IMR-90 (cell line): ENCODE measurements around the gene TPPP3. TPM values are rescaled to one million over a fixed set of nuclear protein-coding genes. Genes with fewer than 3 reads are reported as not detected.
A peak's percentile ranks its signal among the peaks of the same experiment; 100 is the strongest.

Experiments
- ATAC-seq: fragments of 200-7000 bp; cut with Tn5 transposase; 2 replicates; pipeline ENCODE4 v1.9.1; 2020; ENCODE audit warnings: low read depth, mild to moderate bottlenecking, moderate library complexity
- BruUV-seq: library from RNA; stranded (reverse); fragments of 400-500 nt; replicated peaks from 2 replicates; lab custom pipeline; 2021; lab: Mats Ljungman, UMichigan
- CTCF ChIA-PET: fragments of 300-600 bp; formaldehyde crosslinking; extraction: SDS; loops from one replicate; lab custom pipeline; 2021; ENCODE audit warnings: antibody characterized with exemption; lab: Yijun Ruan, JAX
- POLR2A ChIA-PET: fragments of 300-600 bp; sonication (Branson Sonifier 250); formaldehyde crosslinking; loops from one replicate; lab custom pipeline; 2022; ENCODE audit warnings: antibody characterized with exemption; ENCODE audit not compliant: unreplicated experiment; lab: Charles Lee
- DNase-seq: peaks from one replicate; pipeline ENCODE4 v3.0.0; 2013
- H2AFZ ChIP-seq: replicated peaks from 2 replicates; pipeline ENCODE3; 2013; ENCODE audit warnings: low read length, mild to moderate bottlenecking; ENCODE audit not compliant: poor library complexity
- H2AK5ac ChIP-seq: 2 replicates; pipeline ENCODE4 v1.6.1; 2013; ENCODE audit warnings: low read depth, low read length, inconsistent platforms
- H2AK9ac ChIP-seq: replicated peaks from 2 replicates; pipeline ENCODE3; 2013; ENCODE audit warnings: mild to moderate bottlenecking, low read depth, low read length, moderate library complexity; ENCODE audit not compliant: poor library complexity
- H2BK120ac ChIP-seq: 2 replicates; pipeline ENCODE4 v1.6.1; 2013; ENCODE audit warnings: low read depth, low read length, inconsistent platforms
- H2BK15ac ChIP-seq: 3 replicates; pipeline ENCODE4 v1.6.1; 2013; ENCODE audit warnings: low read depth, low read length, inconsistent platforms
- H2BK20ac ChIP-seq: 2 replicates; pipeline ENCODE4 v1.6.1; 2013; ENCODE audit warnings: low read depth, mild to moderate bottlenecking, inconsistent platforms, low read length, moderate library complexity
- H2BK5ac ChIP-seq: 2 replicates; pipeline ENCODE4 v1.6.1; 2013; ENCODE audit warnings: mild to moderate bottlenecking, low read depth, low read length, inconsistent platforms; ENCODE audit not compliant: poor library complexity, severe bottlenecking
- H3K14ac ChIP-seq: replicated peaks from 2 replicates; pipeline ENCODE4 v1.6.1; 2013; ENCODE audit warnings: low read depth, low read length, inconsistent platforms
- H3K18ac ChIP-seq: 2 replicates; pipeline ENCODE4 v1.6.1; 2013; ENCODE audit warnings: low read depth, low read length, control low read depth
- H3K23ac ChIP-seq: 2 replicates; pipeline ENCODE4 v1.6.1; 2013; ENCODE audit warnings: low read depth, low read length, inconsistent platforms
- H3K27ac ChIP-seq: 2 replicates; pipeline ENCODE4 v1.5.1; 2013; ENCODE audit warnings: mild to moderate bottlenecking, control low read depth, low read length; ENCODE audit not compliant: insufficient read depth
- H3K27me3 ChIP-seq: 2 replicates; pipeline ENCODE4 v1.6.1; 2013; ENCODE audit warnings: low read length; ENCODE audit not compliant: control insufficient read depth, insufficient read depth
- H3K36me3 ChIP-seq: 2 replicates; pipeline ENCODE4 v1.6.1; 2013; ENCODE audit warnings: low read length, mixed read lengths; ENCODE audit not compliant: control insufficient read depth, insufficient read depth
- H3K4ac ChIP-seq: 2 replicates; pipeline ENCODE4 v1.6.1; 2013; ENCODE audit warnings: low read depth, low read length, inconsistent platforms
- H3K4me1 ChIP-seq: 2 replicates; pipeline ENCODE4 v1.6.1; 2013; ENCODE audit warnings: low read length, mixed read lengths; ENCODE audit not compliant: control insufficient read depth, insufficient read depth
- H3K4me2 ChIP-seq: 2 replicates; pipeline ENCODE4 v1.6.1; 2013; ENCODE audit warnings: low read depth, mild to moderate bottlenecking, control low read depth, low read length, moderate library complexity
- H3K4me3 ChIP-seq: 2 replicates; pipeline ENCODE4 v1.5.1; 2013; ENCODE audit warnings: low read depth, mild to moderate bottlenecking, control low read depth, low read length, moderate library complexity; ENCODE audit not compliant: insufficient read depth
- H3K56ac ChIP-seq: 2 replicates; pipeline ENCODE4 v1.6.1; 2013; ENCODE audit warnings: low read length, inconsistent platforms; ENCODE audit not compliant: insufficient read depth; ENCODE audit errors: extremely low read depth
- H3K79me1 ChIP-seq, 2 experiments: 2 replicates each; pipeline ENCODE4 v1.6.1; 2013; ENCODE audit warnings: low read length in 2 of 2, inconsistent platforms in 1 of 2, low read depth in 1 of 2
- H3K9ac ChIP-seq: 2 replicates; pipeline ENCODE4 v1.6.1; 2013; ENCODE audit warnings: low read depth, low read length, control low read depth
- H3K9me1 ChIP-seq: 2 replicates; pipeline ENCODE4 v1.6.1; 2013; ENCODE audit warnings: low read length, inconsistent platforms; ENCODE audit not compliant: insufficient read depth
- H3K9me3 ChIP-seq: 2 replicates; pipeline ENCODE4 v1.6.1; 2013; ENCODE audit warnings: low read length; ENCODE audit not compliant: control insufficient read depth, insufficient read depth
- H4K20me1 ChIP-seq: 2 replicates; pipeline ENCODE4 v1.6.1; 2013; ENCODE audit warnings: low read length, inconsistent platforms; ENCODE audit not compliant: insufficient read depth
- H4K5ac ChIP-seq: 2 replicates; pipeline ENCODE4 v1.6.1; 2013; ENCODE audit warnings: mild to moderate bottlenecking, low read depth, low read length, control low read depth
- H4K8ac ChIP-seq, 2 experiments: 2 replicates each; pipeline ENCODE4 v1.6.1; 2013; ENCODE audit warnings: low read depth in 2 of 2, low read length in 2 of 2, control low read depth in 1 of 2, inconsistent platforms in 1 of 2
- H4K91ac ChIP-seq: 2 replicates; pipeline ENCODE4 v1.6.1; 2013; ENCODE audit warnings: low read depth, low read length, inconsistent platforms; ENCODE audit not compliant: insufficient read depth
- BHLHE40 ChIP-seq: fragments of 150-350 bp; IDR thresholded peaks from 2 replicates; pipeline ENCODE4 v1.6.1; 2016; ENCODE audit warnings: mild to moderate bottlenecking, low read depth, low read length
- CHD1 ChIP-seq: IDR thresholded peaks from 2 replicates; pipeline ENCODE4 v1.6.1; 2012; ENCODE audit warnings: low read depth, low read length, improper control_type of control experiment
- MAZ ChIP-seq: IDR thresholded peaks from 2 replicates; pipeline ENCODE4 v1.6.1; 2012; ENCODE audit warnings: low read depth, mild to moderate bottlenecking, low read length, improper control_type of control experiment, moderate library complexity, borderline replicate concordance
- MXI1 ChIP-seq: IDR thresholded peaks from 2 replicates; pipeline ENCODE4 v1.6.1; 2012; ENCODE audit warnings: low read depth, mild to moderate bottlenecking, low read length, moderate library complexity, borderline replicate concordance
- NFE2L2 ChIP-seq: fragments of 150-350 bp; IDR thresholded peaks from 2 replicates; pipeline ENCODE4 v1.6.1; 2016; ENCODE audit warnings: low read depth, mild to moderate bottlenecking, low read length
- RAD21 ChIP-seq: IDR thresholded peaks from 2 replicates; pipeline ENCODE4 v1.6.1; 2012; ENCODE audit warnings: low read length, improper control_type of control experiment
- SMC3 ChIP-seq: fragments of 150-350 bp; IDR thresholded peaks from 2 replicates; pipeline ENCODE4 v1.6.1; 2016; ENCODE audit warnings: low read depth, mild to moderate bottlenecking, antibody characterized with exemption, low read length, moderate library complexity
- WGBS, 2 experiments: methylation state at CpG; one replicate each; pipeline versions ENCODE4 v1.1.5 to v1.1.7; 2013; ENCODE audit warnings: missing lambda C conversion rate in 2 of 2; ENCODE audit not compliant: insufficient read length in 1 of 2; ENCODE audit errors: extremely low coverage in 2 of 2; 5-methylcytosine and 5-hydroxymethylcytosine counted together
- dilution Hi-C: fragments of 300-500 bp; cut with HindIII; formaldehyde crosslinking; loops from one replicate; pipeline ENCODE4 v1.14.3; 2018; ENCODE audit warnings: low sequenced_read_pairs; ENCODE audit not compliant: unreplicated experiment
- in situ Hi-C: fragments of 300-500 bp; cut with MboI; formaldehyde crosslinking; loops from 3 replicates; pipeline ENCODE4 v1.14.3; 2019; ENCODE audit warnings: low sequenced_read_pairs, inconsistent platforms, mixed read lengths
- intact Hi-C: fragments of 100-400 bp; cut with micrococcal nuclease; formaldehyde crosslinking; loops from 2 replicates; pipeline ENCODE4 v1.10.0; 2022
- polyA plus RNA-seq, 3 experiments: library from polyadenylated mRNA; depleted of rRNA; stranded (reverse); fragments of >200 nt; gene quantifications; 2 replicates each; pipeline ENCODE4 v1.2.3, GENCODE V29; 2012; ENCODE audit warnings: low replicate concordance in 1 of 3
- total RNA-seq: library from RNA; depleted of rRNA; stranded (reverse); fragments of >200 nt; gene quantifications from 2 replicates; pipeline ENCODE4 v1.2.3, GENCODE V29; 2012
- TF ChIP-seq, protein P1 (sequence below): fragments of 150-350 bp; IDR thresholded peaks from 2 replicates; pipeline ENCODE4 v1.6.1; 2016; ENCODE audit warnings: low read depth, mild to moderate bottlenecking, low read length, moderate library complexity, borderline replicate concordance
- TF ChIP-seq, protein P2 (sequence below): conservative IDR thresholded peaks from 2 replicates; pipeline ENCODE4 v1.5.1; 2012; ENCODE audit warnings: mild to moderate bottlenecking, low read depth, low read length, improper control_type of control experiment

Gene TPPP3
- total and polyA plus RNA-seq, 2 of the 4 experiments (the other 2 are of a cell fraction) = 0.54 to 2.4 TPM

DNA sequence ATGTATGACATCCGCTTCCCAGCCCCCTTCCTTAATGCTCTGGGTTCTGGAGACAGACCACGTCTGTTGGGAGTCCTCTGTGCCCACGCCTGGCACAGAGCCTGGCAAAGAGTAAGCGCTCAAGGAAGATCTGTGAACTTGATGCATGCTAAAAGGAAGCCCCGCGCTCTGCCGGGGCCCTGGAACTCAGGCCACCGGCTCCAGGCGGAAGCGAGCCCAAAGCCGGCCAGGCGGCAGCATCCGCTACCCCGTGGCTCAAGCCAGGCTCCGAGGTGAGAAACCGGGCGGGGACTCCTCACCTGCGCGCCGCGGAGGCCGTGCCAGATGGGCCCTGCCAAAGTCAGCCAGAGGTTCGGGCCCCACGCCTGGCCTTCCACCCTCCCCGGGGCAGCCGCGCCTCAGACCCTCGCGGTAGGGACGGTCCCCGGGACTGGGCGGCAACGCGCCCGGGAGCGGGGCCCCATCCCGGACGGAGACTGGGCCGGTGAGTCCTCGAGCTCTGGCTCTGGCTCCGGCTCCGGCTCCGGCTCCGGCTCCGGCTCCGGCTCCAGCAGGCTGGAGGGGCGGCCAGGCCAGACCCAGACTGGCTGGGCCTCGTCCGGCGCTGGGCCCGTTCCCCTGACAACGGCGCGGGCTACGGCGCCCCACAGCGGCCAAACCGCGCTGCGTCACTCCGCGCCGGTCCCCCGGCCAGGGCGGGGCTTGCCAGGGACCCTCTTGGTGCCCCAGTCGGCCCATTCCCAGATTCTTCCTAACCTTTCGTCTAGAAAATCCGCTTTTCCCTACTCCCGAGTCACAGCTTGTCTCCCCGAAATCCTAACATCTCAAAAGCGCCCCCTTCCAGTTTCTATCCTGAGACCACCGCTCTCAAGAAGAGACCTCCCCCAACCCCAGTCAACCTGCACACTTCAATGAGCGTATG is 22.8 kb upstream of the TPPP3 start, which contains the start of gene ZDHHC1:
TSS of gene ZDHHC1 (minus strand) at position 606 of the 922 bp plus-strand sequence. CDS start 8,702 bp downstream, outside the sequence.
- Histone ChIP-seq H3K27ac (peak within 1 kb of the TSS; percentile 60), H3K56ac (no peak within 1 kb of the TSS; the same call in 1 of the 2 replicates), H3K14ac (peak within 1 kb of the TSS; percentile 87), H3K9ac (peak within 1 kb of the TSS; percentile 86), H2BK5ac (peak within 1 kb of the TSS; percentile 35), H2BK120ac (peak within 1 kb of the TSS; percentile 47), H2AK5ac (peak within 1 kb of the TSS; percentile 13; the same call in 1 of the 2 replicates), H3K23ac (peak within 1 kb of the TSS; percentile 79), H3K4ac (peak within 1 kb of the TSS; percentile 73), H3K18ac (0 out of 2 replicates have a peak within 1 kb of the TSS, but pooled peaks have one; percentile 16), H4K20me1 (no peaks in the 10 kb centered on the region), H3K79me1 (peaks cover 2 to 15% of the 10 kb centered on the region in 2 experiments; a peak in 3 of 4 replicates), H3K36me3 (no peaks in the 10 kb centered on the region), H3K4me2 (peak within 1 kb of the TSS; percentile 96), H3K27me3 (no peaks in the 10 kb centered on the region), H3K9me1 (no peaks in the 10 kb centered on the region), H2AK9ac (peak within 1 kb of the TSS; percentile 93), H3K9me3 (no peaks in the 10 kb centered on the region), H4K8ac (peak within 1 kb of the TSS; percentile 95), H2BK20ac (0 out of 2 replicates have a peak within 1 kb of the TSS, but pooled peaks have one; percentile 14), H4K5ac (peak within 1 kb of the TSS; percentile 85), H2BK15ac (0 out of 3 replicates have a peak within 1 kb of the TSS, but pooled peaks have one; percentile 5), H3K4me1 (no peaks in the 10 kb centered on the region; the same call in 1 of the 2 replicates), H3K4me3 (peak within 1 kb of the TSS; percentile 78), H2AFZ (peak within 1 kb of the TSS; percentile 98), H4K91ac (peak within 1 kb of the TSS; percentile 78)
- 2% methylated on average over 43 of the region's 73 CpGs; no CpG with 5 or more reads in 1 of the 2 experiments for WGBS, 2 experiments
- ChIA-PET CTCF (interaction anchor here (0.8 to 1.6 kb wide), 2 partner anchors 12 to 41 kb away, joined by 3 to 6 read pairs; no protein-coding TSS in a partner anchor), POLR2A (interaction anchor here (0.6 to 0.7 kb wide), 2 partner anchors 11 to 40 kb away, joined by 3 read pairs; no protein-coding TSS in a partner anchor)
- peak; percentile 98 for ATAC-seq
- BruUV-seq = no TSS peak
- intact Hi-C loops = no loop called here
- DNase-seq = peak; percentile 61
- in situ Hi-C loops = no loop called here
- dilution Hi-C loops = no loop called here
- peak; percentile 61 for TF ChIP-seq RAD21
- TF ChIP-seq BHLHE40 = no peak
- no peak for TF ChIP-seq NFE2L2
- no peak for TF ChIP-seq CHD1
- TF ChIP-seq SMC3 = peak; percentile 27
- TF ChIP-seq MAZ = peak; percentile 59; the same call in 1 of the 2 replicates
- TF ChIP-seq, protein P1, sequence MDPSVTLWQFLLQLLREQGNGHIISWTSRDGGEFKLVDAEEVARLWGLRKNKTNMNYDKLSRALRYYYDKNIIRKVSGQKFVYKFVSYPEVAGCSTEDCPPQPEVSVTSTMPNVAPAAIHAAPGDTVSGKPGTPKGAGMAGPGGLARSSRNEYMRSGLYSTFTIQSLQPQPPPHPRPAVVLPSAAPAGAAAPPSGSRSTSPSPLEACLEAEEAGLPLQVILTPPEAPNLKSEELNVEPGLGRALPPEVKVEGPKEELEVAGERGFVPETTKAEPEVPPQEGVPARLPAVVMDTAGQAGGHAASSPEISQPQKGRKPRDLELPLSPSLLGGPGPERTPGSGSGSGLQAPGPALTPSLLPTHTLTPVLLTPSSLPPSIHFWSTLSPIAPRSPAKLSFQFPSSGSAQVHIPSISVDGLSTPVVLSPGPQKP = no peak
- TF ChIP-seq, protein P2, sequence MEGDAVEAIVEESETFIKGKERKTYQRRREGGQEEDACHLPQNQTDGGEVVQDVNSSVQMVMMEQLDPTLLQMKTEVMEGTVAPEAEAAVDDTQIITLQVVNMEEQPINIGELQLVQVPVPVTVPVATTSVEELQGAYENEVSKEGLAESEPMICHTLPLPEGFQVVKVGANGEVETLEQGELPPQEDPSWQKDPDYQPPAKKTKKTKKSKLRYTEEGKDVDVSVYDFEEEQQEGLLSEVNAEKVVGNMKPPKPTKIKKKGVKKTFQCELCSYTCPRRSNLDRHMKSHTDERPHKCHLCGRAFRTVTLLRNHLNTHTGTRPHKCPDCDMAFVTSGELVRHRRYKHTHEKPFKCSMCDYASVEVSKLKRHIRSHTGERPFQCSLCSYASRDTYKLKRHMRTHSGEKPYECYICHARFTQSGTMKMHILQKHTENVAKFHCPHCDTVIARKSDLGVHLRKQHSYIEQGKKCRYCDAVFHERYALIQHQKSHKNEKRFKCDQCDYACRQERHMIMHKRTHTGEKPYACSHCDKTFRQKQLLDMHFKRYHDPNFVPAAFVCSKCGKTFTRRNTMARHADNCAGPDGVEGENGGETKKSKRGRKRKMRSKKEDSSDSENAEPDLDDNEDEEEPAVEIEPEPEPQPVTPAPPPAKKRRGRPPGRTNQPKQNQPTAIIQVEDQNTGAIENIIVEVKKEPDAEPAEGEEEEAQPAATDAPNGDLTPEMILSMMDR = peak; percentile 57
- peak; percentile 63; the same call in 1 of the 2 replicates for TF ChIP-seq MXI1
